Astrocyte (in vitro differentiated cells and primary cell): ENCODE measurements around the gene PPM1L. TPM values are rescaled to one million over a fixed set of nuclear protein-coding genes. Genes with fewer than 3 reads are reported as not detected.
A peak's percentile ranks its signal among the peaks of the same experiment; 100 is the strongest.

Experiments used
- DNase-seq: peaks from one replicate; pipeline ENCODE4 v3.0.0-alpha.2; 2010; ENCODE audit warnings: low read depth
- FAIRE-seq: peaks from 2 replicates; lab custom pipeline; 2011; peaks lifted over from hg19 to GRCh38; lab: Jason Lieb, UNC
- H2AFZ ChIP-seq: 2 replicates; pipeline ENCODE4 v1.6.0; 2012; ENCODE audit warnings: low read depth, low read length, inconsistent platforms
- H3K27ac ChIP-seq: 2 replicates; pipeline ENCODE4 v1.5.1; 2011; ENCODE audit warnings: low read depth, low read length, inconsistent platforms
- H3K27me3 ChIP-seq: 2 replicates; pipeline ENCODE4 v1.6.0; 2011; ENCODE audit warnings: low read length, inconsistent platforms; ENCODE audit not compliant: insufficient read depth
- H3K36me3 ChIP-seq: 2 replicates; pipeline ENCODE4 v1.5.1; 2011; ENCODE audit warnings: low read length, inconsistent platforms; ENCODE audit not compliant: insufficient read depth
- H3K4me1 ChIP-seq: 2 replicates; pipeline ENCODE4 v1.5.1; 2011; ENCODE audit warnings: low read length, inconsistent platforms; ENCODE audit not compliant: insufficient read depth
- H3K4me2 ChIP-seq: 2 replicates; pipeline ENCODE4 v1.6.0; 2012; ENCODE audit warnings: low read length, inconsistent platforms
- H3K4me3 ChIP-seq: 2 replicates; pipeline ENCODE4 v1.5.1; 2011; ENCODE audit warnings: low read depth, mild to moderate bottlenecking, low read length, inconsistent platforms; ENCODE audit not compliant: insufficient read depth
- H3K79me2 ChIP-seq: 2 replicates; pipeline ENCODE4 v1.6.0; 2012; ENCODE audit warnings: mild to moderate bottlenecking, low read length, inconsistent platforms; ENCODE audit not compliant: insufficient read depth
- H3K9ac ChIP-seq: 2 replicates; pipeline ENCODE4 v1.6.0; 2012; ENCODE audit warnings: mild to moderate bottlenecking, low read length, inconsistent platforms
- H3K9me3 ChIP-seq: 2 replicates; pipeline ENCODE4 v1.5.1; 2012; ENCODE audit warnings: low read depth, mild to moderate bottlenecking, low read length, inconsistent platforms; ENCODE audit not compliant: insufficient read depth
- H4K20me1 ChIP-seq: 2 replicates; pipeline ENCODE4 v1.6.0; 2012; ENCODE audit warnings: low read length, inconsistent platforms; ENCODE audit not compliant: insufficient read depth
- H3K27ac Mint-ChIP-seq: one replicate; pipeline ENCODE4 v1.8.0; 2021; ENCODE audit warnings: mild to moderate bottlenecking, mixed read lengths; ENCODE audit not compliant: unreplicated experiment
- H3K27me3 Mint-ChIP-seq: one replicate; pipeline ENCODE4 v1.8.0; 2021; ENCODE audit warnings: low read depth, mixed read lengths; ENCODE audit not compliant: unreplicated experiment
- H3K36me3 Mint-ChIP-seq: one replicate; pipeline ENCODE4 v1.8.0; 2021; ENCODE audit warnings: low read depth, mixed read lengths; ENCODE audit not compliant: unreplicated experiment
- H3K4me1 Mint-ChIP-seq: one replicate; pipeline ENCODE4 v1.8.0; 2021; ENCODE audit warnings: low read depth, mixed read lengths; ENCODE audit not compliant: unreplicated experiment
- H3K4me3 Mint-ChIP-seq: one replicate; pipeline ENCODE4 v1.8.0; 2021; ENCODE audit warnings: mild to moderate bottlenecking, moderate library complexity, mixed read lengths; ENCODE audit not compliant: unreplicated experiment
- H3K9me3 Mint-ChIP-seq: one replicate; pipeline ENCODE4 v1.8.0; 2021; ENCODE audit warnings: mild to moderate bottlenecking, mixed read lengths; ENCODE audit not compliant: unreplicated experiment
- EZH2 ChIP-seq: IDR thresholded peaks from 2 replicates; pipeline ENCODE4 v1.6.1; 2012; ENCODE audit warnings: mild to moderate bottlenecking, low read length, inconsistent platforms; ENCODE audit not compliant: insufficient read depth
- total RNA-seq: library from RNA; stranded (reverse); gene quantifications from 2 replicates; pipeline ENCODE4 v1.2.1, GENCODE V29; 2021
- TF ChIP-seq, protein P1 (sequence below): IDR thresholded peaks from 2 replicates; pipeline ENCODE4 v1.5.1; 2011; ENCODE audit warnings: low read depth, mild to moderate bottlenecking, inconsistent platforms, low read length, moderate library complexity; ENCODE audit not compliant: insufficient read depth

Gene PPM1L
- total RNA-seq, 1 donor from 2014 or later, result 6.3 TPM

DNA sequence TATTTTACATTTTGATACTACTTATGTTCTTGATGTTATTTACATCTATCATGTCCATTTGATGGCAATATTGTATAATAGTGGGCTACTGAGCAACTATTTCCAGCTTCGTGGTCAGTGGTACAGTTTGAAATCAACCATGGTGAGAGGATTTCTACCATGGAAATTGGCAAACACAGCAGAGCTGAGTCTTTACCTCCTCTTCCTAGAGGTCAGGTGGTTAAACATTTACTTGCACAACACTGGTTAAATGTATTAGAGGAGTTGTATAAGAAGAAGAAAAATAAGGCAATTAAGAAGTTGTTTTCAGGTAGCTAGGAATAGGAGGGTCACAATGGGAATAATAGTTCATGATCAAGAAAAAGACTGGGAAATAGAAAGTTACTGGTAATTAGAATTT, 7.2 kb upstream of the PPM1L start:
- Histone ChIP-seq H3K4me2 (no peak overlapping the region), H3K9me3 (no peaks in the 10 kb centered on the region), H3K27me3 (no peaks in the 10 kb centered on the region), H3K36me3 (no peaks in the 10 kb centered on the region), H4K20me1 (no peaks in the 10 kb centered on the region), H3K4me1 (no peaks in the 10 kb centered on the region), H3K4me3 (no peak overlapping the region), H2AFZ (no peak overlapping the region), H3K27ac (no peak overlapping the region), H3K79me2 (no peaks in the 10 kb centered on the region), H3K9ac (no peak overlapping the region)
- Mint-ChIP-seq H3K27me3 (peaks cover 5% of the 10 kb centered on the region), H3K27ac (no peak overlapping the region), H3K9me3 (no peaks in the 10 kb centered on the region), H3K36me3 (no peaks in the 10 kb centered on the region), H3K4me3 (no peak overlapping the region), H3K4me1 (peaks cover 3% of the 10 kb centered on the region)
- DNase-seq (no peak), FAIRE-seq (no peak)
- TF ChIP-seq, protein P1, sequence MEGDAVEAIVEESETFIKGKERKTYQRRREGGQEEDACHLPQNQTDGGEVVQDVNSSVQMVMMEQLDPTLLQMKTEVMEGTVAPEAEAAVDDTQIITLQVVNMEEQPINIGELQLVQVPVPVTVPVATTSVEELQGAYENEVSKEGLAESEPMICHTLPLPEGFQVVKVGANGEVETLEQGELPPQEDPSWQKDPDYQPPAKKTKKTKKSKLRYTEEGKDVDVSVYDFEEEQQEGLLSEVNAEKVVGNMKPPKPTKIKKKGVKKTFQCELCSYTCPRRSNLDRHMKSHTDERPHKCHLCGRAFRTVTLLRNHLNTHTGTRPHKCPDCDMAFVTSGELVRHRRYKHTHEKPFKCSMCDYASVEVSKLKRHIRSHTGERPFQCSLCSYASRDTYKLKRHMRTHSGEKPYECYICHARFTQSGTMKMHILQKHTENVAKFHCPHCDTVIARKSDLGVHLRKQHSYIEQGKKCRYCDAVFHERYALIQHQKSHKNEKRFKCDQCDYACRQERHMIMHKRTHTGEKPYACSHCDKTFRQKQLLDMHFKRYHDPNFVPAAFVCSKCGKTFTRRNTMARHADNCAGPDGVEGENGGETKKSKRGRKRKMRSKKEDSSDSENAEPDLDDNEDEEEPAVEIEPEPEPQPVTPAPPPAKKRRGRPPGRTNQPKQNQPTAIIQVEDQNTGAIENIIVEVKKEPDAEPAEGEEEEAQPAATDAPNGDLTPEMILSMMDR, result no peak
- no peak for TF ChIP-seq EZH2

DNA sequence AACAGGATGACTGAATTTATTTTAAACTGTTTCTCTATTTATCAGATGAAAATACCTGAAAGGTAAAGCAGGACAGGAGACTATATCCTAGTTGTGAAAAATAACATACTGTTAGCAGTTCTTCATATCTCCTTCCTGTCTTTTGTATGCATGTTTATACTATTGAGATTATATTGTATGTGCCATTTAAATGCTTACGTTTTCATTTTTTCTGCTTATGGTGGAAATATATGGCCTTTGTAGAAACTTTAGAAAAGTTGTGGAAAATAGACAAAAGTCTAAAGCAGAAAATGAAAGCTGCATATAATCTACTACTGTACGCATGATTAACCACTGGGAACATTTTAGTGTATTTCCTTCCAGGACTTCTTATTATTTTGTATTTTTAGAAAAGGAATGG, 2.1 kb upstream of the PPM1L start:
- no peak overlapping the region for H3K27ac Mint-ChIP-seq
- Histone ChIP-seq H4K20me1 (no peaks in the 10 kb centered on the region), H3K9ac (peak overlapping the region; percentile 80), H3K4me1 (peaks cover 13% of the 10 kb centered on the region), H3K27me3 (peaks cover 14% of the 10 kb centered on the region), H3K27ac (no peak overlapping the region), H3K36me3 (no peaks in the 10 kb centered on the region), H3K9me3 (no peaks in the 10 kb centered on the region), H3K4me2 (peak overlapping the region; percentile 99), H2AFZ (no peak overlapping the region), H3K79me2 (no peaks in the 10 kb centered on the region), H3K4me3 (peak overlapping the region; percentile 73)
- FAIRE-seq (no peak), DNase-seq (no peak)
- peaks cover 22% of the 10 kb centered on the region for H3K27me3 Mint-ChIP-seq
- H3K36me3 Mint-ChIP-seq, result peaks cover 3% of the 10 kb centered on the region
- TF ChIP-seq EZH2, result no peak
- TF ChIP-seq, protein P1, result no peak
- peaks cover 8% of the 10 kb centered on the region for H3K4me1 Mint-ChIP-seq
- H3K9me3 Mint-ChIP-seq, result peaks cover 2% of the 10 kb centered on the region
- peak overlapping the region; percentile 99 for H3K4me3 Mint-ChIP-seq

DNA sequence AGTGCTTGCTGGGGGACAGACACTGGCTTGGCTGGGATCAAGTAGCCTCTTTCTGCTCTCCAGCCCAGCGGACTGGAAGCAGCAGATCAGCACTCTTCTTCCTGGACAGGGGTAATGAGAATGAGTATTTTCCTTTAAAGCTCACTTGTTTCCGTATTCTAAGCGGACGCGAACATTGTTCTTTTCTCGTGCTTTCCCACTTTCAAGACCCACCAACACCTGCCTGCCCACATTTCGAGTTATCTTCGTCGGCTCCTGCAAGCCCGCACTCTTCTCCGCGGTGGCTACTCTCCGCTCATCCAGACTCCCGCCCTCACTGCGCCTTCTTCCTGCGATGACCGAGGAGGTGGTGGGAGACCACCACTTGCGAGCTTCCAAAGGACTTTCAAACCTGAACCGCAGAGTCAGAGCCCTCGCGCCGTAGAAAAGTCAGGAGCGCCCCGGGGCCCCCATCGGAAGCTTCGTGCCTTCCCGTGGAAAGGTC, 1.6 kb upstream of the PPM1L start:
- peak overlapping the region; percentile 95 for H2AFZ ChIP-seq
- TF ChIP-seq, protein P1, result no peak
- TF ChIP-seq EZH2, result no peak
- no peaks in the 10 kb centered on the region for H4K20me1 ChIP-seq
- Mint-ChIP-seq H3K27me3 (peaks cover 24% of the 10 kb centered on the region), H3K4me1 (peaks cover 8% of the 10 kb centered on the region), H3K36me3 (peaks cover 3% of the 10 kb centered on the region), H3K27ac (no peak overlapping the region), H3K4me3 (peak overlapping the region; percentile 99), H3K9me3 (peaks cover 2% of the 10 kb centered on the region)
- no peaks in the 10 kb centered on the region for H3K9me3 ChIP-seq
- H3K4me2 ChIP-seq, result peak overlapping the region; percentile 99
- H3K27ac ChIP-seq, result peak overlapping the region; percentile 74
- no peaks in the 10 kb centered on the region for H3K79me2 ChIP-seq
- peaks cover 13% of the 10 kb centered on the region for H3K4me1 ChIP-seq
- DNase-seq, result peak; percentile 42
- no peaks in the 10 kb centered on the region for H3K36me3 ChIP-seq
- H3K27me3 ChIP-seq, result peaks cover 14% of the 10 kb centered on the region
- peak overlapping the region; percentile 73 for H3K4me3 ChIP-seq
- no peak for FAIRE-seq
- peak overlapping the region; percentile 80 for H3K9ac ChIP-seq
